ENCODE data around the gene HMGB4. TPM values are rescaled to one million over a fixed set of nuclear protein-coding genes. Genes with fewer than 3 reads are reported as not detected.

The HMGB4 gene
- total and polyA plus RNA-seq, 2 donors (not counting 1 experiment from before 2014, with no cell fraction given) = not detected

DNA sequence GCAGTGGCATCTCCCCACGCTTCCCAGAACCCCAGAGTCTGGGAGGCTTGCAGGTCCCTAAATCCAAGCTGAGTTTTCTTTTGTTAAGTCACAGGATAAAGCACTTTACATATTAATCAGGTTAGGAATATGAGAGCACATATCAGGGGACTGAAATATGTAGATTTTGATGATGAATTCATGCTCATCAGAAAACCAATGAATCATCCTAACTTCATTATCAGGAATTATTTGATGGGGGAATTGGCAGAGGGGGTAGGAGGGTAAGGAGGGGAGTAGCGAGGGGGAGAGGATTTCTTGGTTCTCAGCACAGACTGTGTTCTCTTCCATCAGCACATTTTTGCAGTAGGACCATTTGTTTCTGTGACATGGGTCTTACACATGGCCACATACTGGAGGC is 32.1 kb downstream of the HMGB4 start:
- Histone ChIP-seq H3K27me3 (ENCODE audit: control insufficient read depth, insufficient read depth, low read length) (no peaks in the 10 kb centered on the region), H3K9me3 (ENCODE audit: control insufficient read depth, insufficient read depth, low read depth, low read length) (no peaks in the 10 kb centered on the region), H4K20me1 (ENCODE audit: control insufficient read depth, extremely low read depth, insufficient read depth, low read length) (no peaks in the 10 kb centered on the region), H2AFZ (ENCODE audit: low read length) (no peak overlapping the region), H3K79me2 (ENCODE audit: control insufficient read depth, insufficient read depth, low read length) (no peaks in the 10 kb centered on the region), H3K36me3 (ENCODE audit: control insufficient read depth, insufficient read depth, low read length) (no peaks in the 10 kb centered on the region), H3K4me2 (ENCODE audit: extremely low read depth, insufficient read depth, low read length) (no peak overlapping the region), H3K4me3 (replicated peaks in 1 of 4; ENCODE audit: control extremely low read depth in 1 of 4, insufficient read depth in 1 of 4, low read depth in 3 of 4, low read length in 4 of 4) (no peak overlapping the region), H3K27ac (ENCODE audit: insufficient read depth, low read length) (no peak overlapping the region), H3K4me1 (ENCODE audit: control insufficient read depth, extremely low read depth, insufficient read depth, low read length) (peaks cover 10% of the 10 kb centered on the region), H3K9ac (ENCODE audit: insufficient read depth, low read length) (no peak overlapping the region)
- no peak for DNase-seq (ENCODE audit: low read depth in 2 of 2)
- no peak for TF ChIP-seq EZH2 (IDR thresholded peaks at IDR 0.05; ENCODE audit: low read length, missing control alignments)
- TF ChIP-seq, protein P1, sequence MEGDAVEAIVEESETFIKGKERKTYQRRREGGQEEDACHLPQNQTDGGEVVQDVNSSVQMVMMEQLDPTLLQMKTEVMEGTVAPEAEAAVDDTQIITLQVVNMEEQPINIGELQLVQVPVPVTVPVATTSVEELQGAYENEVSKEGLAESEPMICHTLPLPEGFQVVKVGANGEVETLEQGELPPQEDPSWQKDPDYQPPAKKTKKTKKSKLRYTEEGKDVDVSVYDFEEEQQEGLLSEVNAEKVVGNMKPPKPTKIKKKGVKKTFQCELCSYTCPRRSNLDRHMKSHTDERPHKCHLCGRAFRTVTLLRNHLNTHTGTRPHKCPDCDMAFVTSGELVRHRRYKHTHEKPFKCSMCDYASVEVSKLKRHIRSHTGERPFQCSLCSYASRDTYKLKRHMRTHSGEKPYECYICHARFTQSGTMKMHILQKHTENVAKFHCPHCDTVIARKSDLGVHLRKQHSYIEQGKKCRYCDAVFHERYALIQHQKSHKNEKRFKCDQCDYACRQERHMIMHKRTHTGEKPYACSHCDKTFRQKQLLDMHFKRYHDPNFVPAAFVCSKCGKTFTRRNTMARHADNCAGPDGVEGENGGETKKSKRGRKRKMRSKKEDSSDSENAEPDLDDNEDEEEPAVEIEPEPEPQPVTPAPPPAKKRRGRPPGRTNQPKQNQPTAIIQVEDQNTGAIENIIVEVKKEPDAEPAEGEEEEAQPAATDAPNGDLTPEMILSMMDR (conservative IDR thresholded peaks at IDR 0.05 in 1 of 2, IDR thresholded peaks at IDR 0.05 in 1 of 2; ENCODE audit: low read depth in 1 of 2, low read length in 2 of 2) = no peak

DNA sequence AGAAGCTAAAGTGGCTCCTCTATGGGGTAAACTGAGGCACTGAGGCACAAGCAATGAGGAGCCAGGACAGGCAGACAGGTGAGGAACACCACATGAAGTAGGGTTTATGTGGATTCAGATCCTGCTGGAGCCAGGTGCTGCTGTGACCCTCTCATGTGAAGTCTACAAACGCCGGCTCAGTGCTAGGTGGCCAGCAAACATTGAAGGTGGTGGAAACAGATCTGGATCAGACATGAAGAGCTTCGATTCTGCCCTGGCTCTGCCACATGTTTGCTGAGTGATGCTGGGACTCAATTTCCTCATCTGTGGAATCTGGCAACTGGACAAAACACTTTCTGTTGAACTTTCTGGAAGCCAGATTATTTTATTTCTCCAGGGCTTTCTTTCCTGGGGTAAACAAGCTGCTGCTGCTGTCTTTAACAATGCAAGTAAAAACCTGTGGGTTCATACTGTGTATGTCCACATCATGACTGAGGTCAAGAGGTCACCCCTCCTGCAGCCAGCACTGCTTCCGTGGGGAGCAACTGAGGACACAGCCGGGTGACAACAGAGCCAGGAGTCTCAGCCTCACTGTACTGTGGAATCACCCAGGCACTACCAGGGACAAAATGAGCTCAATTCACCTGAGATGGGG is 33.3 kb downstream of the HMGB4 start:
- Histone ChIP-seq H3K9ac (ENCODE audit: insufficient read depth, low read length) (no peak overlapping the region), H3K9me3 (ENCODE audit: control insufficient read depth, insufficient read depth, low read depth, low read length) (no peaks in the 10 kb centered on the region), H3K4me3 (replicated peaks in 1 of 4; ENCODE audit: control extremely low read depth in 1 of 4, insufficient read depth in 1 of 4, low read depth in 3 of 4, low read length in 4 of 4) (no peak overlapping the region), H3K36me3 (ENCODE audit: control insufficient read depth, insufficient read depth, low read length) (no peaks in the 10 kb centered on the region), H2AFZ (ENCODE audit: low read length) (no peak overlapping the region), H3K27me3 (ENCODE audit: control insufficient read depth, insufficient read depth, low read length) (no peaks in the 10 kb centered on the region), H3K79me2 (ENCODE audit: control insufficient read depth, insufficient read depth, low read length) (no peaks in the 10 kb centered on the region), H3K27ac (ENCODE audit: insufficient read depth, low read length) (no peak overlapping the region), H3K4me2 (ENCODE audit: extremely low read depth, insufficient read depth, low read length) (no peak overlapping the region), H3K4me1 (ENCODE audit: control insufficient read depth, extremely low read depth, insufficient read depth, low read length) (peaks cover 13% of the 10 kb centered on the region), H4K20me1 (ENCODE audit: control insufficient read depth, extremely low read depth, insufficient read depth, low read length) (no peaks in the 10 kb centered on the region)
- no peak for TF ChIP-seq EZH2 (IDR thresholded peaks at IDR 0.05; ENCODE audit: low read length, missing control alignments)
- TF ChIP-seq, protein P1 (conservative IDR thresholded peaks at IDR 0.05 in 1 of 2, IDR thresholded peaks at IDR 0.05 in 1 of 2; ENCODE audit: low read depth in 1 of 2, low read length in 2 of 2) = no peak
- no peak for DNase-seq (ENCODE audit: low read depth in 2 of 2)

DNA sequence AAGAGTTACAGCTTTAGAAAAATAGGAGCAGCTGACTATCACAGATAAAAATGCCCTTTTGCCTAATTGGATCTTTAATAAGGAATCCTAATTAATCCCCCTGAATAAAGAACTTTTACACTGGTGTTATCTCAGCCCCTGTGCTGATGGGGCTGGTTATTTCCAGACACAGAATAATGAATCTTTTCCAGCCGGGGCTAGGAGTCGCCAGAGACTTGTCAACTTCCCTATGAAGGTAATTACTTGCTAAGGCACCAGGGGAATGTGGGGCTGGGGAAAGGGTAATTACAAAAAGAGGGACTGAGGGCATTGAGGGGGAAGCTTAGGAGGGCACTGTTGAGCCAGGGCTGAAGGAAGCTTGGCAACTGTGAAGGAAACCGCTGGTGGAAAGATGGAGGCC is 34.5 kb downstream of the HMGB4 start:
- H2AFZ ChIP-seq (ENCODE audit: low read length) = no peak overlapping the region
- H3K9me3 ChIP-seq (ENCODE audit: control insufficient read depth, insufficient read depth, low read depth, low read length) = no peaks in the 10 kb centered on the region
- H3K9ac ChIP-seq (ENCODE audit: insufficient read depth, low read length) = no peak overlapping the region
- H3K79me2 ChIP-seq (ENCODE audit: control insufficient read depth, insufficient read depth, low read length) = no peaks in the 10 kb centered on the region
- no peak overlapping the region for H3K27ac ChIP-seq (ENCODE audit: insufficient read depth, low read length)
- no peak overlapping the region for H3K4me2 ChIP-seq (ENCODE audit: extremely low read depth, insufficient read depth, low read length)
- H4K20me1 ChIP-seq (ENCODE audit: control insufficient read depth, extremely low read depth, insufficient read depth, low read length) = no peaks in the 10 kb centered on the region
- no peak for DNase-seq (ENCODE audit: low read depth in 2 of 2)
- no peaks in the 10 kb centered on the region for H3K36me3 ChIP-seq (ENCODE audit: control insufficient read depth, insufficient read depth, low read length)
- no peak overlapping the region for H3K4me3 ChIP-seq (replicated peaks in 1 of 4; ENCODE audit: control extremely low read depth in 1 of 4, insufficient read depth in 1 of 4, low read depth in 3 of 4, low read length in 4 of 4)
- TF ChIP-seq, protein P1 (conservative IDR thresholded peaks at IDR 0.05 in 1 of 2, IDR thresholded peaks at IDR 0.05 in 1 of 2; ENCODE audit: low read depth in 1 of 2, low read length in 2 of 2) = no peak
- TF ChIP-seq EZH2 (IDR thresholded peaks at IDR 0.05; ENCODE audit: low read length, missing control alignments) = no peak
- peaks cover 17% of the 10 kb centered on the region for H3K4me1 ChIP-seq (ENCODE audit: control insufficient read depth, extremely low read depth, insufficient read depth, low read length)
- H3K27me3 ChIP-seq (ENCODE audit: control insufficient read depth, insufficient read depth, low read length) = no peaks in the 10 kb centered on the region
